ENCODE data around the gene TMLHE. TPM values are rescaled to one million over a fixed set of nuclear protein-coding genes. Genes with fewer than 3 reads are reported as not detected.

Gene TMLHE
- total RNA-seq, 2 donors from 2014 or later, result 15.8 to 26.5 TPM

GRCh38 chrX:155441097-155441496 is 171.7 kb downstream of the TMLHE start:
- H3K27me3 ChIP-seq, result no peaks in the 10 kb centered on the region
- no peaks in the 10 kb centered on the region for H3K4me1 ChIP-seq
- H3K4me3 ChIP-seq, result no peak overlapping the region
- no peak for TF ChIP-seq CTCF (IDR thresholded peaks at IDR 0.05)
- H3K9me3 ChIP-seq, result peaks cover 0 to 21% of the 10 kb centered on the region in 2 donors
- no peaks in the 10 kb centered on the region for H3K36me3 ChIP-seq
- H3K27ac ChIP-seq, result no peak overlapping the region
- DNase-seq (ENCODE audit: low spot score), result no peak

Small RNA genes lying within 50 kb of the gene (microRNA-seq; reads per million reads assigned to microRNA genes)
- 0 reads per million in 2 donors for gene MIR1184-3 (ENCODE audit: borderline number of aligned reads in 2 of 2, borderline replicate concordance in 1 of 2)

Other genes starting within 250 kb of the TMLHE start
- not detected for gene F8A2, start 230.9 kb downstream of the TMLHE start, total RNA-seq
- gene F8A3, start 154.3 kb downstream of the TMLHE start, total RNA-seq, result 1 to 10 TPM; 7.7 to 9.2 TPM
- under 1 TPM; 0.51 to 0.74 TPM for gene SPRY3, start 366 bp downstream of the TMLHE start, total RNA-seq

Data from right atrium auricular region (tissue), 2 donors.